ENCODE data around the gene BMI1.

Gene BMI1

GRCh38 chr10:22332116-22332692 lies 11.3 kb downstream of the BMI1 start:
- Histone ChIP-seq H3K9me3 (replicated peaks in 1 of 11) (peaks cover 19 to 28% (median 24%) of the 10 kb centered on the region in 11 experiments), H3K4me1 (peaks cover 15 to 34% (median 28%) of the 10 kb centered on the region in 10 experiments), H3K4me3 (peak overlapping the region; percentile 39 to 71 (median 61); a peak in 19 of 20 replicates), H4K20me1 (peaks cover 0 to 17% (median 6%) of the 10 kb centered on the region in 11 experiments; a peak in 7 of 22 replicates), H3K4me2 (peak overlapping the region; percentile 71 to 94 (median 81); a peak in 21 of 22 replicates), H3K27ac (peak overlapping the region; percentile 39 to 98 (median 94); a peak in 20 of 22 replicates), H3K27me3 (peaks cover 96 to 100% (median 99%) of the 10 kb centered on the region in 11 experiments), H3K36me3 (peaks cover 0 to 18% (median 6%) of the 10 kb centered on the region in 11 experiments; a peak in 10 of 22 replicates), H3K9ac (peak overlapping the region; percentile 56 to 98 (median 86); a peak in 21 of 22 replicates)
- TF ChIP-seq Cebpa-rat (IDR thresholded peaks at IDR 0.05), result no peak

GRCh38 chr10:22333167-22333974 lies 12.5 kb downstream of the BMI1 start:
- Histone ChIP-seq H3K4me3 (peak overlapping the region; percentile 39 to 71 (median 61)), H3K9ac (peak overlapping the region; percentile 56 to 98 (median 86); a peak in 21 of 22 replicates), H3K4me1 (peaks cover 15 to 44% (median 33%) of the 10 kb centered on the region in 10 experiments), H3K4me2 (peak overlapping the region; percentile 71 to 94 (median 81)), H4K20me1 (peaks cover 0 to 17% (median 6%) of the 10 kb centered on the region in 11 experiments; a peak in 7 of 22 replicates), H3K9me3 (replicated peaks in 1 of 11) (peaks cover 19 to 28% (median 24%) of the 10 kb centered on the region in 11 experiments), H3K27ac (peak overlapping the region; percentile 39 to 98 (median 94); a peak in 21 of 22 replicates), H3K27me3 (peaks cover 97 to 100% (median 99%) of the 10 kb centered on the region in 11 experiments), H3K36me3 (peaks cover 0 to 16% (median 6%) of the 10 kb centered on the region in 11 experiments; a peak in 10 of 22 replicates)
- no peak for TF ChIP-seq Cebpa-rat (IDR thresholded peaks at IDR 0.05)

GRCh38 chr10:22333975-22334282 lies 13.0 kb downstream of the BMI1 start:
- Histone ChIP-seq H3K4me1 (peaks cover 16 to 46% (median 35%) of the 10 kb centered on the region in 10 experiments), H3K9me3 (replicated peaks in 1 of 11) (peaks cover 19 to 28% (median 24%) of the 10 kb centered on the region in 11 experiments), H3K4me2 (peak overlapping the region; percentile 71 to 94 (median 81)), H3K27ac (peak overlapping the region; percentile 39 to 98 (median 94); a peak in 20 of 22 replicates), H3K36me3 (peaks cover 0 to 16% (median 6%) of the 10 kb centered on the region in 11 experiments; a peak in 10 of 22 replicates), H3K9ac (peak overlapping the region; percentile 56 to 98 (median 86); a peak in 18 of 22 replicates), H3K27me3 (peaks cover 98 to 100% (median 99%) of the 10 kb centered on the region in 11 experiments), H4K20me1 (peaks cover 0 to 17% (median 6%) of the 10 kb centered on the region in 11 experiments; a peak in 7 of 22 replicates), H3K4me3 (peak overlapping the region; percentile 39 to 71 (median 61); a peak in 18 of 20 replicates)
- TF ChIP-seq Cebpa-rat (IDR thresholded peaks at IDR 0.05), result no peak

- peaks cover 98 to 100% (median 99%) of the 10 kb centered on the region in 11 experiments for H3K27me3 ChIP-seq
Observed at GRCh38 chr10:22334414-22335172, 13.7 kb downstream of the BMI1 start.

GRCh38 chr10:22335173-22335933 lies 14.5 kb downstream of the BMI1 start:
- TF ChIP-seq Cebpa-rat (IDR thresholded peaks at IDR 0.05), result no peak
- H3K27me3 ChIP-seq, result peaks cover 95 to 100% (median 99%) of the 10 kb centered on the region in 11 experiments
- peak overlapping the region; percentile 46 to 71 (median 61) for H3K4me3 ChIP-seq
- H3K36me3 ChIP-seq, result peaks cover 0 to 6% (median 0%) of the 10 kb centered on the region in 11 experiments; a peak in 3 of 22 replicates
- peaks cover 27 to 52% (median 42%) of the 10 kb centered on the region in 10 experiments for H3K4me1 ChIP-seq
- H3K27ac ChIP-seq, result peak overlapping the region; percentile 75 to 98 (median 94)
- H3K9ac ChIP-seq, result peak overlapping the region; percentile 81 to 98 (median 86)
- peak overlapping the region; percentile 71 to 94 (median 81) for H3K4me2 ChIP-seq
- peaks cover 0 to 20% (median 6%) of the 10 kb centered on the region in 11 experiments; a peak in 8 of 22 replicates for H4K20me1 ChIP-seq
- H3K9me3 ChIP-seq (replicated peaks in 1 of 11), result peaks cover 19 to 28% (median 24%) of the 10 kb centered on the region in 11 experiments

More at GRCh38 chr10:22334414-22335172, 13.7 kb downstream of the BMI1 start:
- H3K9ac ChIP-seq, result peak overlapping the region; percentile 81 to 98 (median 86)
- peaks cover 0 to 17% (median 6%) of the 10 kb centered on the region in 11 experiments; a peak in 7 of 22 replicates for H4K20me1 ChIP-seq
- peaks cover 19 to 28% (median 24%) of the 10 kb centered on the region in 11 experiments for H3K9me3 ChIP-seq (replicated peaks in 1 of 11)
- peak overlapping the region; percentile 71 to 94 (median 81) for H3K4me2 ChIP-seq
- peak overlapping the region; percentile 46 to 71 (median 61) for H3K4me3 ChIP-seq
- H3K4me1 ChIP-seq, result peaks cover 22 to 47% (median 39%) of the 10 kb centered on the region in 10 experiments
- peak overlapping the region; percentile 75 to 98 (median 94) for H3K27ac ChIP-seq
- H3K36me3 ChIP-seq, result peaks cover 0 to 10% (median 1%) of the 10 kb centered on the region in 11 experiments; a peak in 7 of 22 replicates
- TF ChIP-seq Cebpa-rat (IDR thresholded peaks at IDR 0.05), result no peak

- peaks cover 96 to 100% (median 100%) of the 10 kb centered on the region in 11 experiments for H3K27me3 ChIP-seq
- no peak for TF ChIP-seq Cebpa-rat (IDR thresholded peaks at IDR 0.05)
- H3K4me3 ChIP-seq, result peak overlapping the region; percentile 10 to 71 (median 52); a peak in 15 of 20 replicates
- H3K36me3 ChIP-seq, result peaks cover 0 to 6% (median 0%) of the 10 kb centered on the region in 11 experiments; a peak in 3 of 22 replicates
- H4K20me1 ChIP-seq, result peaks cover 0 to 32% (median 9%) of the 10 kb centered on the region in 11 experiments; a peak in 9 of 22 replicates
- H3K27ac ChIP-seq, result peak overlapping the region; percentile 4 to 98 (median 96); a peak in 19 of 22 replicates
- peak overlapping the region; percentile 38 to 98 (median 84); a peak in 20 of 22 replicates for H3K9ac ChIP-seq
- H3K9me3 ChIP-seq (replicated peaks in 1 of 11), result peaks cover 19 to 27% (median 24%) of the 10 kb centered on the region in 11 experiments
- peaks cover 32 to 64% (median 47%) of the 10 kb centered on the region in 10 experiments for H3K4me1 ChIP-seq
- H3K4me2 ChIP-seq, result peak overlapping the region; percentile 66 to 94 (median 81)
Observed at GRCh38 chr10:22338185-22338900, 17.4 kb downstream of the BMI1 start.
